SK-N-SH treated with all-trans-retinoic acid at 6 μM for 48 hours (cell line): ENCODE data around the gene SH3PXD2A.

Experiments used
- ATAC-seq: fragments of 200-7000 bp; cut with Tn5 transposase; 3 replicates; pipeline ENCODE4 v1.9.1; 2020; ENCODE audit warnings: mild to moderate bottlenecking, moderate library complexity
- ARNTL ChIP-seq: fragments of 450-650 bp; formaldehyde crosslinking; IDR thresholded peaks from 2 replicates; pipeline ENCODE4 v1.5.0; 2020; ENCODE audit warnings: low read depth, mild to moderate bottlenecking, moderate library complexity, borderline replicate concordance
- CREB5 ChIP-seq: fragments of 250-450 bp; sonication (Bioruptor Pico); IDR thresholded peaks from 2 replicates; pipeline ENCODE4 v1.5.1; 2020; ENCODE audit warnings: low read depth, mild to moderate bottlenecking, moderate library complexity
- CSDC2 ChIP-seq: fragments of 250-450 bp; sonication (Bioruptor Pico); IDR thresholded peaks from 2 replicates; pipeline ENCODE4 v1.5.0; 2020; ENCODE audit warnings: mild to moderate bottlenecking, moderate library complexity
- CSRNP3 ChIP-seq: fragments of 250-450 bp; sonication (Bioruptor Pico); IDR thresholded peaks from 2 replicates; pipeline ENCODE4 v1.5.1; 2021; ENCODE audit warnings: mild to moderate bottlenecking, moderate library complexity
- ESRRG ChIP-seq: fragments of 250-450 bp; sonication (Bioruptor Pico); IDR thresholded peaks from 2 replicates; pipeline ENCODE4 v1.6.1; 2021; ENCODE audit warnings: mild to moderate bottlenecking
- OSR1 ChIP-seq: fragments of 250-450 bp; sonication (Bioruptor Pico); IDR thresholded peaks from 2 replicates; pipeline ENCODE4 v1.8.0; 2022; ENCODE audit warnings: moderate library complexity, mild to moderate bottlenecking, inconsistent platforms
- PATZ1 ChIP-seq: fragments of 250-450 bp; sonication (Bioruptor Pico); IDR thresholded peaks from 2 replicates; pipeline ENCODE4 v1.8.0; 2020; ENCODE audit warnings: mild to moderate bottlenecking, moderate library complexity, borderline replicate concordance
- PPARA ChIP-seq: fragments of 250-450 bp; sonication (Bioruptor Pico); IDR thresholded peaks from 2 replicates; pipeline ENCODE4 v1.5.0; 2020; ENCODE audit warnings: mild to moderate bottlenecking, borderline replicate concordance
- SNAI2 ChIP-seq: fragments of 250-450 bp; sonication (Bioruptor Pico); IDR thresholded peaks from 2 replicates; pipeline ENCODE4 v1.5.0; 2020; ENCODE audit warnings: mild to moderate bottlenecking, moderate library complexity
- TCF4 ChIP-seq: fragments of 250-450 bp; sonication (Bioruptor Pico); IDR thresholded peaks from 2 replicates; pipeline ENCODE4 v1.8.0; 2021; ENCODE audit warnings: mild to moderate bottlenecking, moderate library complexity, borderline replicate concordance
- TSHZ2 ChIP-seq: fragments of 250-450 bp; sonication (Bioruptor Pico); IDR thresholded peaks from 2 replicates; pipeline ENCODE4 v1.5.0; 2020; ENCODE audit warnings: mild to moderate bottlenecking, moderate library complexity
- ZC3H10 ChIP-seq: fragments of 250-450 bp; sonication (Bioruptor Pico); IDR thresholded peaks from 2 replicates; pipeline ENCODE4 v1.5.1; 2021; ENCODE audit warnings: mild to moderate bottlenecking, moderate library complexity
- ZFP3 ChIP-seq: fragments of 250-450 bp; sonication (Bioruptor Pico); IDR thresholded peaks from 2 replicates; pipeline ENCODE4 v1.5.0; 2020; ENCODE audit warnings: mild to moderate bottlenecking, moderate library complexity
- ZFP30 ChIP-seq: fragments of 450-650 bp; formaldehyde crosslinking; IDR thresholded peaks from 2 replicates; pipeline ENCODE4 v1.5.0; 2022; ENCODE audit warnings: mild to moderate bottlenecking, moderate library complexity
- ZNF565 ChIP-seq: fragments of 450-650 bp; formaldehyde crosslinking; conservative IDR thresholded peaks from 2 replicates; pipeline ENCODE4 v1.5.0; 2020; ENCODE audit warnings: low read depth, mild to moderate bottlenecking, moderate library complexity
- ZNF8 ChIP-seq: fragments of 450-650 bp; formaldehyde crosslinking; IDR thresholded peaks from 2 replicates; pipeline ENCODE4 v1.5.0; 2020; ENCODE audit warnings: mild to moderate bottlenecking, moderate library complexity

Gene SH3PXD2A

GRCh38 chr10:103749779-103750178 is 105.6 kb downstream of the SH3PXD2A start:
- no peak for ATAC-seq
- TF ChIP-seq ZFP3 (CRISPR knock-in tag), result no peak
- TF ChIP-seq ZNF8 (CRISPR knock-in tag), result no peak
- no peak for TF ChIP-seq ZNF565 (CRISPR knock-in tag)
- TF ChIP-seq TSHZ2 (CRISPR knock-in tag), result no peak
- no peak for TF ChIP-seq CSDC2
- no peak for TF ChIP-seq SNAI2 (CRISPR knock-in tag)
- no peak for TF ChIP-seq CREB5 (CRISPR knock-in tag)

GRCh38 chr10:103748020-103748419 is 107.4 kb downstream of the SH3PXD2A start:
- no peak for TF ChIP-seq SNAI2 (CRISPR knock-in tag)
- TF ChIP-seq ZNF565 (CRISPR knock-in tag), result no peak
- no peak for TF ChIP-seq PATZ1 (CRISPR knock-in tag)
- TF ChIP-seq TSHZ2 (CRISPR knock-in tag), result no peak
- TF ChIP-seq ARNTL, result no peak
- no peak for TF ChIP-seq ZC3H10 (CRISPR knock-in tag)
- TF ChIP-seq TCF4 (CRISPR knock-in tag), result no peak
- TF ChIP-seq ESRRG (CRISPR knock-in tag), result no peak
- no peak for TF ChIP-seq CREB5 (CRISPR knock-in tag)
- no peak for TF ChIP-seq CSRNP3 (CRISPR knock-in tag)
- no peak for TF ChIP-seq OSR1 (CRISPR knock-in tag)
- no peak for TF ChIP-seq ZFP30 (CRISPR knock-in tag)
- TF ChIP-seq PPARA (CRISPR knock-in tag), result no peak
- TF ChIP-seq, all 23 proteins: peak for 0
- ATAC-seq, result no peak

GRCh38 chr10:103747193-103747865 is 108.0 kb downstream of the SH3PXD2A start:
- no peak for TF ChIP-seq PPARA (CRISPR knock-in tag)
- TF ChIP-seq, all 23 proteins: peak for 0
- no peak for ATAC-seq
